IPS-18a (cell line): ENCODE data around the gene LHX1.

Experiments
- H3K27ac ChIP-seq: one replicate; pipeline ENCODE4 v1.5.1; 2013; ENCODE audit warnings: low read length
- H3K27me3 ChIP-seq: one replicate; pipeline ENCODE4 v1.6.1; 2013; ENCODE audit warnings: mild to moderate bottlenecking, low read length; ENCODE audit not compliant: control insufficient read depth, insufficient read depth
- H3K36me3 ChIP-seq: one replicate; pipeline ENCODE4 v1.6.1; 2013; ENCODE audit warnings: low read depth, low read length; ENCODE audit not compliant: control insufficient read depth
- H3K4me1 ChIP-seq: one replicate; pipeline ENCODE4 v1.6.1; 2013; ENCODE audit warnings: low read depth, low read length; ENCODE audit not compliant: control insufficient read depth
- H3K4me3 ChIP-seq: one replicate; pipeline ENCODE4 v1.5.1; 2013; ENCODE audit warnings: low read length
- H3K9ac ChIP-seq: one replicate; pipeline ENCODE4 v1.6.1; 2013; ENCODE audit warnings: mild to moderate bottlenecking, low read length, moderate library complexity
- H3K9me3 ChIP-seq: one replicate; pipeline ENCODE4 v1.6.1; 2013; ENCODE audit warnings: low read depth, low read length; ENCODE audit not compliant: control insufficient read depth

LHX1 gene

DNA sequence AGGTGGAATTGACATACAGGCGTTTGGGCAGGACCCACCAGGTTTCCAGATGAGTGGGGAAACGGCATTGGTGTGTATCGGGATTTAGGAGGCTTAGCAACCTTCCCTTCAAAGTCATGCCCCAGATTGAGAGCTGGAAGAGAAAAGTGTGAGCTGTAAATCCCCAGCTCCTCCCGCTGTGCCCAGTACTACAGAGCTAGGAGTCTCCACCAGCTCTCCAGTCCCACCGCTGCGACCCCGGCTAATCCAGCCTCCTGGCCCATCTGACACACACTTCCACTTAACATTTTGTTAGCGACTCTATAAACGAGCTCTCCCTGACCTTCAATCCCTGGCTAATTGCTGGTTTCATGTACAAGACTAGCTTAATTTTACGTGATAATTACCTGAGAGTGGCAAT, 29.9 kb upstream of the LHX1 start:
- no peak overlapping the region for H3K4me3 ChIP-seq
- no peaks in the 10 kb centered on the region for H3K4me1 ChIP-seq
- H3K9me3 ChIP-seq: no peaks in the 10 kb centered on the region
- H3K9ac ChIP-seq: no peak overlapping the region
- H3K27me3 ChIP-seq: no peaks in the 10 kb centered on the region
- H3K27ac ChIP-seq: no peak overlapping the region
- no peaks in the 10 kb centered on the region for H3K36me3 ChIP-seq

GRCh38 chr17:36910513-36910912, 26.8 kb upstream of the LHX1 start:
- Histone ChIP-seq H3K9ac (no peak overlapping the region), H3K4me3 (no peak overlapping the region), H3K27ac (no peak overlapping the region), H3K4me1 (no peaks in the 10 kb centered on the region), H3K36me3 (no peaks in the 10 kb centered on the region), H3K9me3 (no peaks in the 10 kb centered on the region), H3K27me3 (no peaks in the 10 kb centered on the region)

GRCh38 chr17:36911001-36911400, 26.3 kb upstream of the LHX1 start:
- no peaks in the 10 kb centered on the region for H3K9me3 ChIP-seq
- H3K4me3 ChIP-seq: no peak overlapping the region
- H3K4me1 ChIP-seq: no peaks in the 10 kb centered on the region
- H3K9ac ChIP-seq: no peak overlapping the region
- no peaks in the 10 kb centered on the region for H3K27me3 ChIP-seq
- no peak overlapping the region for H3K27ac ChIP-seq
- no peaks in the 10 kb centered on the region for H3K36me3 ChIP-seq

DNA sequence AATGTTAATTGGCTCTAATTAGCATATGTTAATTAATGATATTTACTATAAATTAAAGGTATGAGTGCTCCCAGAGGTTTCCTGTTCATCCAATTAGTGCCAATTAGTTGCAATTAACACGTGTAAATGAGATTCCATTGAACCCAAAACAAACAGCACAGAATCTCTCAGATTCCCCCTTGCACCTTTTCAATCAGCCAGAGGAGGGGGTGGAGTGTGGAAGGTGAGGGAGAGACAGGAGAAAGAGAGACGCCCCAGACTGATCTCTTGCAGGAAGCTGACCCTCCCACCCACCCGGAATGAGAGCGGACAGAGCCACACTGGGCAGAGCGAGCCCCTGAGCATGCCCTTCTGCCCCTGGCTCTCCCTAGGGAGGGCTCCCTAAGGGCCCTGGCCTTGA, 24.1 kb upstream of the LHX1 start:
- Histone ChIP-seq H3K27me3 (no peaks in the 10 kb centered on the region), H3K9ac (no peak overlapping the region), H3K27ac (no peak overlapping the region), H3K4me1 (peaks cover 3% of the 10 kb centered on the region), H3K9me3 (no peaks in the 10 kb centered on the region), H3K4me3 (no peak overlapping the region), H3K36me3 (no peaks in the 10 kb centered on the region)

- H3K27ac ChIP-seq: no peak overlapping the region
- peaks cover 37% of the 10 kb centered on the region for H3K4me1 ChIP-seq
- no peaks in the 10 kb centered on the region for H3K9me3 ChIP-seq
- H3K27me3 ChIP-seq: peaks cover 17% of the 10 kb centered on the region
- H3K36me3 ChIP-seq: no peaks in the 10 kb centered on the region
- H3K9ac ChIP-seq: no peak overlapping the region
- no peak overlapping the region for H3K4me3 ChIP-seq
Measured at GRCh38 chr17:36918211-36918691, 19.0 kb upstream of the LHX1 start.

DNA sequence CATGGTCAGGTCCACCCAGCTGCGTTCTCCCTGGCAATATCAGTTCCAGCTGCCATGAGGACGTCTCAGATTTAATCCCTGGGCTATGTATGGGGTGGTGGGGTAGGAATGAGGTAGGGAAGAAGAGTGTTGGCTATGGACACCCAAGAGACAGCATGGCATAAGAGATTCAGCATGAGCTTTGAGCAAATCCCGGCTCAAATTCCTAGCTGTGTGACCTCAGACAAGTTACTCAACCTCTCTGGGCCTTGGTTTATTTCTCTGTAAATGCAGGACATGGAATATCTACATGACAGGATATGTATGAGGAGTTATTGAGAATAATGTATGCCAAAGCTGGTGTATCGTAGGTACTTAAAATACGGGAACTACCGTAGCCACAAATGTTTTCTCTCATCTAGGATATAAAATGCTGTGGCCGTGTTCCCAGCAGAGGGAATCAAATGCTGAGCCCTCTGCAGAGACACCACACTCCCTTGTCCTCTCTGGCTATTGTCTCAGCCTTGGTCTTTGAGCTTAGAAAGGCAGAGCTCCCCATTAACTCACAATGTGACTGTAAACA, 17.8 kb upstream of the LHX1 start:
- no peaks in the 10 kb centered on the region for H3K36me3 ChIP-seq
- no peaks in the 10 kb centered on the region for H3K9me3 ChIP-seq
- H3K4me1 ChIP-seq: peaks cover 37% of the 10 kb centered on the region
- no peak overlapping the region for H3K9ac ChIP-seq
- H3K4me3 ChIP-seq: no peak overlapping the region
- H3K27me3 ChIP-seq: peaks cover 17% of the 10 kb centered on the region
- no peak overlapping the region for H3K27ac ChIP-seq

- no peak overlapping the region for H3K27ac ChIP-seq
- peaks cover 37% of the 10 kb centered on the region for H3K4me1 ChIP-seq
- H3K9ac ChIP-seq: no peak overlapping the region
- peaks cover 21% of the 10 kb centered on the region for H3K27me3 ChIP-seq
- no peaks in the 10 kb centered on the region for H3K9me3 ChIP-seq
- H3K36me3 ChIP-seq: no peaks in the 10 kb centered on the region
- H3K4me3 ChIP-seq: no peak overlapping the region
Measured at GRCh38 chr17:36920032-36921005, 17.0 kb upstream of the LHX1 start.

DNA sequence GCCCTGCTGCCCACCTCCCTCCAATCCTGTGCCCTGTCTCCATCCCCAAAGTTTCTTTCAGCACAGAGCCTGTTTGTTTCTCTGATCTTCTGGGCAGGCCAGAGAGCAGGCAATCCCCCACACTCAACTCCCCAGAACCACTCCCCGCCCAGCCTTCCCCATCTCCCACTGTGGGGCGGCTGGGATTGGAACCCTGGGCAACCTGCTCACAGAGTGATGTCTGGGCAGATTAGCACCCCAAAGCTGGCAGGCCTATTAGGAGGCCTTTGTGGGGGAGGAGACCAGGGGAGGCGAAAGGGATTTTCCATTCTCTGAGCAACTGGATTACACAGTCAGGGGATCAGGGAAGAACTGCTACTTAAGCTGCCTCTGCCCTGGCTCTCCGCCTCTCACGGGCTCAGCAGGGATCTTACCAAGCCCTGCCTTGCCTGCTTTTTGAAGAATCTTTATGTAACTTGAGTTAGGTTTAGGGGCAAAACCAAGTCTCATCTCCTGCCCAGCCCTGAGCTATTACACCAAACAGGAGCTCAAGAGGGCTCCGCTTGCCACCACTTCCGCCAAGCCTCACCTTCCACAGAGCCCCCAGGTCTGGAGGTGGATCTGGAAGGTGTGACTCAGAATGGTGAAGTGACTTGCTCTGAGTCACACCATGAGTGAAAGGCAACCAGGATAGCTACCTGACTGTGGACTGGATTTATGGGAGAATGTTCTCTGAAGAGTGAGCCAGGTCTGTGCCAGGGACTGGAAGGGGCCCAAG, 16.0 kb upstream of the LHX1 start:
- Histone ChIP-seq H3K9ac (no peak overlapping the region), H3K27me3 (peaks cover 28% of the 10 kb centered on the region), H3K9me3 (no peaks in the 10 kb centered on the region), H3K4me1 (peaks cover 37% of the 10 kb centered on the region), H3K36me3 (no peaks in the 10 kb centered on the region), H3K27ac (no peak overlapping the region), H3K4me3 (no peak overlapping the region)

GRCh38 chr17:36922175-36922574, 15.1 kb upstream of the LHX1 start:
- Histone ChIP-seq H3K4me3 (no peak overlapping the region), H3K9me3 (no peaks in the 10 kb centered on the region), H3K36me3 (no peaks in the 10 kb centered on the region), H3K27ac (no peak overlapping the region), H3K27me3 (peaks cover 35% of the 10 kb centered on the region), H3K4me1 (peaks cover 37% of the 10 kb centered on the region), H3K9ac (no peak overlapping the region)

DNA sequence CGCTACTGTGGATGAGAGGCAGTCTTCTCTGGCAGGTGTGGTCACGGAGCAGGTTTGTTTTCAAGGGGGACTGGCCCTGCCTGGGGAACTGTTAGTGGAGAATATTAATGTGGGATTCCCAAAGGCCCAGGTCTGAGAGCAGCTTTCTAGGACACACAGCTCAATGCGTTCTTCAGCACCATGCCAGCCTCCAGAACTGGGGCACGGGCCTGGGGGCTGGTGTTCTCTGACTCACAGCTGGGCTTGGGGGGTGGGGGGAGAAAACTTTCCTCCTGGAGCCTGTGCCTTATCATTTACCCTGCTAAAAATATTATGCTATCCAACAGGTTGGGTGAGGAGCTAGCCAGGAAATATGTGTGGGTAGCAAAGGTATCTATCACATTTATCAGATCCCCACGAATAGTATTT, 13.5 kb upstream of the LHX1 start:
- Histone ChIP-seq H3K9me3 (no peaks in the 10 kb centered on the region), H3K9ac (no peak overlapping the region), H3K27ac (no peak overlapping the region), H3K27me3 (peaks cover 52% of the 10 kb centered on the region), H3K4me1 (peaks cover 39% of the 10 kb centered on the region), H3K4me3 (no peak overlapping the region), H3K36me3 (no peaks in the 10 kb centered on the region)

- Histone ChIP-seq H3K4me1 (peaks cover 33% of the 10 kb centered on the region), H3K27ac (no peak overlapping the region), H3K27me3 (peaks cover 67% of the 10 kb centered on the region), H3K36me3 (no peaks in the 10 kb centered on the region), H3K9me3 (no peaks in the 10 kb centered on the region), H3K9ac (no peak overlapping the region), H3K4me3 (no peak overlapping the region)
Measured at GRCh38 chr17:36926226-36926625, 11.0 kb upstream of the LHX1 start.
